HEK293 (cell line): Measurements from ENCODE around the gene KLHL4.

Source experiments
- CTCF ChIA-PET: fragments of 350-600 bp; formaldehyde crosslinking; extraction: SDS; loops from one replicate; lab custom pipeline; 2021; ENCODE audit warnings: antibody characterized with exemption; lab: Yijun Ruan, JAX
- POLR2A ChIA-PET: fragments of 300-600 bp; formaldehyde crosslinking; extraction: SDS; loops from one replicate; lab custom pipeline; 2020; ENCODE audit warnings: antibody characterized with exemption, inconsistent platforms; lab: Yijun Ruan, JAX
- H3K27ac ChIP-seq: fragments of 200-500 bp; sonication (Bioruptor generic); 2 replicates; pipeline ENCODE4 v1.5.1; 2014; ENCODE audit warnings: low read depth, low read length, control low read depth, inconsistent platforms; ENCODE audit errors: extremely low read depth
- H3K36me3 ChIP-seq, 2 experiments: fragments of 200-500 bp in 1 of 2; sonication (Bioruptor generic) in 1 of 2; 1 replicate in 1 of 2; 2 replicates in 1 of 2; pipeline ENCODE4 v1.5.1; 2014 to 2017; ENCODE audit warnings: inconsistent platforms in 2 of 2, low read length in 2 of 2; ENCODE audit not compliant: control insufficient read depth in 2 of 2, insufficient read depth in 1 of 2
- H3K4me1 ChIP-seq: fragments of 200-500 bp; sonication (Bioruptor generic); 2 replicates; pipeline ENCODE4 v1.5.1; 2014; ENCODE audit warnings: mild to moderate bottlenecking, low read length, inconsistent platforms; ENCODE audit not compliant: control insufficient read depth, insufficient read depth
- H3K4me3 ChIP-seq: 2 replicates; pipeline ENCODE4 v1.5.1; 2011; ENCODE audit warnings: low read depth, mild to moderate bottlenecking, control low read depth, low read length, moderate library complexity
- H3K9me3 ChIP-seq: fragments of 200-500 bp; sonication (Bioruptor generic); 2 replicates; pipeline ENCODE4 v1.5.1; 2014; ENCODE audit warnings: low read depth, low read length, inconsistent platforms; ENCODE audit not compliant: control insufficient read depth, insufficient read depth
- BCL11B ChIP-seq: fragments of 450-650 bp; formaldehyde crosslinking; IDR thresholded peaks from 2 replicates; pipeline ENCODE4 v1.5.1; 2016; ENCODE audit warnings: low read depth, missing biosample characterization, missing genetic modification characterization
- FEZF1 ChIP-seq: fragments of 450-650 bp; formaldehyde crosslinking; IDR thresholded peaks from 2 replicates; pipeline ENCODE4 v1.5.1; 2016; ENCODE audit warnings: missing biosample characterization, missing genetic modification characterization
- PRDM1 ChIP-seq: fragments of 450-650 bp; formaldehyde crosslinking; IDR thresholded peaks from 2 replicates; pipeline ENCODE4; 2016; ENCODE audit warnings: missing biosample characterization, missing genetic modification characterization
- SCRT2 ChIP-seq: fragments of 450-650 bp; formaldehyde crosslinking; IDR thresholded peaks from 2 replicates; pipeline ENCODE4 v1.5.1; 2016; ENCODE audit warnings: missing biosample characterization, missing genetic modification characterization
- YY1 ChIP-seq: fragments of 450-650 bp; formaldehyde crosslinking; IDR thresholded peaks from 2 replicates; pipeline ENCODE4 v1.5.1; 2018; ENCODE audit warnings: missing biosample characterization, missing genetic modification characterization
- ZBTB1 ChIP-seq: fragments of 450-650 bp; formaldehyde crosslinking; IDR thresholded peaks from 2 replicates; pipeline ENCODE4 v1.5.1; 2016; ENCODE audit warnings: missing biosample characterization, missing genetic modification characterization
- ZNF10 ChIP-seq: fragments of 450-650 bp; formaldehyde crosslinking; IDR thresholded peaks from 2 replicates; pipeline ENCODE4 v1.5.1; 2017; ENCODE audit warnings: missing biosample characterization, missing genetic modification characterization
- ZNF112 ChIP-seq: fragments of 450-650 bp; formaldehyde crosslinking; IDR thresholded peaks from 2 replicates; pipeline ENCODE4 v1.5.0; 2017; ENCODE audit warnings: missing biosample characterization, missing genetic modification characterization
- ZNF157 ChIP-seq: fragments of 450-650 bp; formaldehyde crosslinking; IDR thresholded peaks from 2 replicates; pipeline ENCODE4 v1.5.1; 2016; ENCODE audit warnings: missing biosample characterization, missing genetic modification characterization
- ZNF169 ChIP-seq: fragments of 450-650 bp; formaldehyde crosslinking; IDR thresholded peaks from 2 replicates; pipeline ENCODE4 v1.5.1; 2016; ENCODE audit warnings: missing biosample characterization, missing genetic modification characterization
- ZNF184 ChIP-seq: fragments of 450-650 bp; IDR thresholded peaks from 2 replicates; pipeline ENCODE4 v1.5.1; 2018; ENCODE audit warnings: missing biosample characterization, mild to moderate bottlenecking, missing genetic modification characterization
- ZNF19 ChIP-seq: fragments of 450-650 bp; formaldehyde crosslinking; IDR thresholded peaks from 2 replicates; pipeline ENCODE4; 2016; ENCODE audit warnings: missing biosample characterization, missing genetic modification characterization, low read depth
- ZNF239 ChIP-seq: fragments of 450-650 bp; formaldehyde crosslinking; IDR thresholded peaks from 2 replicates; pipeline ENCODE4 v1.5.1; 2016; ENCODE audit warnings: missing biosample characterization, missing genetic modification characterization
- ZNF24 ChIP-seq: fragments of 450-650 bp; formaldehyde crosslinking; IDR thresholded peaks from 2 replicates; pipeline ENCODE4 v1.5.1; 2016; ENCODE audit warnings: missing biosample characterization, missing genetic modification characterization
- ZNF391 ChIP-seq: fragments of 450-650 bp; formaldehyde crosslinking; IDR thresholded peaks from 2 replicates; pipeline ENCODE4 v1.5.1; 2016; ENCODE audit warnings: low read depth, missing biosample characterization, missing genetic modification characterization, borderline replicate concordance
- ZNF416 ChIP-seq: fragments of 450-650 bp; formaldehyde crosslinking; IDR thresholded peaks from 2 replicates; pipeline ENCODE4 v1.5.1; 2016; ENCODE audit warnings: missing biosample characterization, missing genetic modification characterization
- ZNF529 ChIP-seq: fragments of 450-650 bp; formaldehyde crosslinking; IDR thresholded peaks from 2 replicates; pipeline ENCODE4 v1.5.1; 2017; ENCODE audit warnings: missing genetic modification characterization, missing biosample characterization; ENCODE audit not compliant: insufficient replicate concordance
- ZNF544 ChIP-seq: fragments of 450-650 bp; formaldehyde crosslinking; IDR thresholded peaks from 2 replicates; pipeline ENCODE4 v1.5.0; 2017; ENCODE audit warnings: missing biosample characterization, missing genetic modification characterization
- ZNF658 ChIP-seq: fragments of 450-650 bp; formaldehyde crosslinking; IDR thresholded peaks from 2 replicates; pipeline ENCODE4; 2016; ENCODE audit warnings: missing biosample characterization, missing genetic modification characterization
- ZNF768 ChIP-seq: fragments of 450-650 bp; formaldehyde crosslinking; IDR thresholded peaks from 2 replicates; pipeline ENCODE4 v1.5.1; 2018; ENCODE audit warnings: missing biosample characterization, mild to moderate bottlenecking, missing genetic modification characterization
- ZNF777 ChIP-seq: fragments of 450-650 bp; formaldehyde crosslinking; IDR thresholded peaks from 2 replicates; pipeline ENCODE4 v1.5.1; 2017; ENCODE audit warnings: missing biosample characterization, missing genetic modification characterization, borderline replicate concordance
- ZNF837 ChIP-seq: fragments of 450-650 bp; formaldehyde crosslinking; IDR thresholded peaks from 2 replicates; pipeline ENCODE4 v1.5.1; 2016; ENCODE audit warnings: missing biosample characterization, missing genetic modification characterization
- ZNF843 ChIP-seq: fragments of 450-650 bp; formaldehyde crosslinking; IDR thresholded peaks from 2 replicates; pipeline ENCODE4 v1.5.1; 2016; ENCODE audit warnings: missing biosample characterization, missing genetic modification characterization
- TF ChIP-seq, protein P1 (sequence below): fragments of 450-650 bp; formaldehyde crosslinking; IDR thresholded peaks from 2 replicates; pipeline ENCODE4 v1.5.1; 2016; ENCODE audit warnings: missing biosample characterization, missing genetic modification characterization
- TF ChIP-seq, protein P2 (sequence below): fragments of 450-650 bp; formaldehyde crosslinking; IDR thresholded peaks from 2 replicates; pipeline ENCODE4 v1.5.1; 2016; ENCODE audit warnings: missing biosample characterization, missing genetic modification characterization, low read depth
- TF ChIP-seq, protein P3 (sequence below): fragments of 450-650 bp; formaldehyde crosslinking; IDR thresholded peaks from 2 replicates; pipeline ENCODE4 v1.5.1; 2017; ENCODE audit warnings: missing biosample characterization, missing genetic modification characterization
- TF ChIP-seq, protein P4 (sequence below): IDR thresholded peaks from 2 replicates; pipeline ENCODE4 v1.6.1; 2011; ENCODE audit warnings: mild to moderate bottlenecking, low read depth, low read length, borderline replicate concordance
- TF ChIP-seq, protein P5 (sequence below): fragments of 450-650 bp; formaldehyde crosslinking; IDR thresholded peaks from 2 replicates; pipeline ENCODE4; 2016; ENCODE audit warnings: missing biosample characterization, missing genetic modification characterization
- TF ChIP-seq, protein P6 (sequence below): fragments of 450-650 bp; formaldehyde crosslinking; IDR thresholded peaks from 2 replicates; pipeline ENCODE4 v1.5.1; 2016; ENCODE audit warnings: missing biosample characterization, missing genetic modification characterization

Gene KLHL4

DNA sequence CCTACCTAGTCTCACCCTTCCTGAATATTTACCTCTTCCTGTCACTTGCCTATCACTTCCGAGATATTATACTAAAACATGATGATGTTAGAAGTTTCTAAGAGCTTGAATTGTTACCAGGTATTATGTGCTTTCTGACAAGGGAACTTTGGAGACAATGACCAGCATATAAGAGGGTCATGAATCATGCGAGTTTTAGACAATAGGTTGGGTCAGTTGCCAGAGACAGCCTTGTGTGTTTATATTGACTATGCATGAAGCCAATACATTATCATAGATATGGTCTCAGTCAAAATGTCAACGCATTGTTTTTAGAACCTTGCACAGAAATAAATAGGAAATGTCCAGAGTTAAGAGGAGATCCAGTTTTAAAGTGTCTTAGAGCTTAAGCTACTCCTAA lies 116.8 kb downstream of the KLHL4 start:
- no peaks in the 10 kb centered on the region for H3K4me1 ChIP-seq
- ChIA-PET POLR2A (no interaction called here), CTCF (no interaction called here)
- no peaks in the 10 kb centered on the region for H3K36me3 ChIP-seq
- no peak overlapping the region for H3K27ac ChIP-seq
- no peak overlapping the region for H3K4me3 ChIP-seq
- TF ChIP-seq FEZF1 (tag by site-specific recombination), result no peak
- no peak for TF ChIP-seq ZNF10
- TF ChIP-seq ZNF24, result no peak
- no peak for TF ChIP-seq SCRT2 (tag by site-specific recombination)
- TF ChIP-seq, protein P1, sequence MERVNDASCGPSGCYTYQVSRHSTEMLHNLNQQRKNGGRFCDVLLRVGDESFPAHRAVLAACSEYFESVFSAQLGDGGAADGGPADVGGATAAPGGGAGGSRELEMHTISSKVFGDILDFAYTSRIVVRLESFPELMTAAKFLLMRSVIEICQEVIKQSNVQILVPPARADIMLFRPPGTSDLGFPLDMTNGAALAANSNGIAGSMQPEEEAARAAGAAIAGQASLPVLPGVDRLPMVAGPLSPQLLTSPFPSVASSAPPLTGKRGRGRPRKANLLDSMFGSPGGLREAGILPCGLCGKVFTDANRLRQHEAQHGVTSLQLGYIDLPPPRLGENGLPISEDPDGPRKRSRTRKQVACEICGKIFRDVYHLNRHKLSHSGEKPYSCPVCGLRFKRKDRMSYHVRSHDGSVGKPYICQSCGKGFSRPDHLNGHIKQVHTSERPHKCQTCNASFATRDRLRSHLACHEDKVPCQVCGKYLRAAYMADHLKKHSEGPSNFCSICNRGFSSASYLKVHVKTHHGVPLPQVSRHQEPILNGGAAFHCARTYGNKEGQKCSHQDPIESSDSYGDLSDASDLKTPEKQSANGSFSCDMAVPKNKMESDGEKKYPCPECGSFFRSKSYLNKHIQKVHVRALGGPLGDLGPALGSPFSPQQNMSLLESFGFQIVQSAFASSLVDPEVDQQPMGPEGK (tag by site-specific recombination), result no peak
- no peak for TF ChIP-seq ZNF768
- no peak for TF ChIP-seq ZNF416 (tag by site-specific recombination)
- TF ChIP-seq BCL11B (tag by site-specific recombination), result no peak
- no peak for TF ChIP-seq ZNF19 (tag by site-specific recombination)
- TF ChIP-seq, protein P2, sequence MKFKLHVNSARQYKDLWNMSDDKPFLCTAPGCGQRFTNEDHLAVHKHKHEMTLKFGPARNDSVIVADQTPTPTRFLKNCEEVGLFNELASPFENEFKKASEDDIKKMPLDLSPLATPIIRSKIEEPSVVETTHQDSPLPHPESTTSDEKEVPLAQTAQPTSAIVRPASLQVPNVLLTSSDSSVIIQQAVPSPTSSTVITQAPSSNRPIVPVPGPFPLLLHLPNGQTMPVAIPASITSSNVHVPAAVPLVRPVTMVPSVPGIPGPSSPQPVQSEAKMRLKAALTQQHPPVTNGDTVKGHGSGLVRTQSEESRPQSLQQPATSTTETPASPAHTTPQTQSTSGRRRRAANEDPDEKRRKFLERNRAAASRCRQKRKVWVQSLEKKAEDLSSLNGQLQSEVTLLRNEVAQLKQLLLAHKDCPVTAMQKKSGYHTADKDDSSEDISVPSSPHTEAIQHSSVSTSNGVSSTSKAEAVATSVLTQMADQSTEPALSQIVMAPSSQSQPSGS (tag by site-specific recombination), result no peak
- TF ChIP-seq ZNF837 (tag by site-specific recombination), result no peak
- TF ChIP-seq ZNF112 (tag by site-specific recombination), result no peak
- TF ChIP-seq ZNF184 (tag by site-specific recombination), result no peak
- no peak for TF ChIP-seq YY1 (tag by site-specific recombination)
- no peak for TF ChIP-seq ZNF843 (tag by site-specific recombination)
- TF ChIP-seq ZNF529, result no peak
- no peak for TF ChIP-seq ZNF169 (tag by site-specific recombination)
- TF ChIP-seq, protein P3, sequence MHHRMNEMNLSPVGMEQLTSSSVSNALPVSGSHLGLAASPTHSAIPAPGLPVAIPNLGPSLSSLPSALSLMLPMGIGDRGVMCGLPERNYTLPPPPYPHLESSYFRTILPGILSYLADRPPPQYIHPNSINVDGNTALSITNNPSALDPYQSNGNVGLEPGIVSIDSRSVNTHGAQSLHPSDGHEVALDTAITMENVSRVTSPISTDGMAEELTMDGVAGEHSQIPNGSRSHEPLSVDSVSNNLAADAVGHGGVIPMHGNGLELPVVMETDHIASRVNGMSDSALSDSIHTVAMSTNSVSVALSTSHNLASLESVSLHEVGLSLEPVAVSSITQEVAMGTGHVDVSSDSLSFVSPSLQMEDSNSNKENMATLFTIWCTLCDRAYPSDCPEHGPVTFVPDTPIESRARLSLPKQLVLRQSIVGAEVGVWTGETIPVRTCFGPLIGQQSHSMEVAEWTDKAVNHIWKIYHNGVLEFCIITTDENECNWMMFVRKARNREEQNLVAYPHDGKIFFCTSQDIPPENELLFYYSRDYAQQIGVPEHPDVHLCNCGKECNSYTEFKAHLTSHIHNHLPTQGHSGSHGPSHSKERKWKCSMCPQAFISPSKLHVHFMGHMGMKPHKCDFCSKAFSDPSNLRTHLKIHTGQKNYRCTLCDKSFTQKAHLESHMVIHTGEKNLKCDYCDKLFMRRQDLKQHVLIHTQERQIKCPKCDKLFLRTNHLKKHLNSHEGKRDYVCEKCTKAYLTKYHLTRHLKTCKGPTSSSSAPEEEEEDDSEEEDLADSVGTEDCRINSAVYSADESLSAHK (tag by site-specific recombination), result no peak
- TF ChIP-seq ZBTB1 (tag by site-specific recombination), result no peak
- H3K9me3 ChIP-seq, result no peaks in the 10 kb centered on the region; the same call in none of the 2 replicates

DNA sequence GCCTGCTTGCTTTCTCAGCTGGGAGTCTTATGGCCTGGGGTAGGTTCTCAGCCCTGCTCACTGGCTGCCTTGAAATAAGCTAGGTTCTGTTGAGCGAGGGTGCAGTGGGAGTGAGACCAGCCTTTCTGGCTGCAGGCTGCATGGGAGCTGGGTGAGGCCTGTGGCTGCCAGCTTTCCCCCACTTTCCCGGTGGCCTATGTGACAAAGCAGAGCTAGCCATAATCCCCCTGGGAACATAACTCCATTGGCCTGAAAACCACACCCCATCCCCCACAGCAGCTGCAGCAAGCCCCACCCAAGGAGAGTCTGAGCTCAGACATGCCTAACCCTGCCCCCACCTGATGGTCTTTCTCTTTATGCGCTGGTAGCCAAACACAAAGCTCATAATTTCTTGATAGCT lies 118.9 kb downstream of the KLHL4 start:
- Histone ChIP-seq H3K27ac (no peak overlapping the region), H3K4me1 (no peaks in the 10 kb centered on the region), H3K4me3 (no peak overlapping the region), H3K36me3 (no peaks in the 10 kb centered on the region), H3K9me3 (no peaks in the 10 kb centered on the region; the same call in none of the 2 replicates)
- ChIA-PET POLR2A (interaction anchor here (0.7 kb wide), 1 partner anchor 524 kb away, joined by 3 read pairs; no protein-coding TSS in a partner anchor), CTCF (interaction anchor here (0.9 kb wide), 1 partner anchor 53 kb away, joined by 3 read pairs; no protein-coding TSS in a partner anchor)
- TF ChIP-seq ZNF157 (tag by site-specific recombination), result no peak
- TF ChIP-seq ZNF544, result no peak
- no peak for TF ChIP-seq PRDM1 (tag by site-specific recombination)
- TF ChIP-seq ZNF658, result no peak
- TF ChIP-seq, protein P4, sequence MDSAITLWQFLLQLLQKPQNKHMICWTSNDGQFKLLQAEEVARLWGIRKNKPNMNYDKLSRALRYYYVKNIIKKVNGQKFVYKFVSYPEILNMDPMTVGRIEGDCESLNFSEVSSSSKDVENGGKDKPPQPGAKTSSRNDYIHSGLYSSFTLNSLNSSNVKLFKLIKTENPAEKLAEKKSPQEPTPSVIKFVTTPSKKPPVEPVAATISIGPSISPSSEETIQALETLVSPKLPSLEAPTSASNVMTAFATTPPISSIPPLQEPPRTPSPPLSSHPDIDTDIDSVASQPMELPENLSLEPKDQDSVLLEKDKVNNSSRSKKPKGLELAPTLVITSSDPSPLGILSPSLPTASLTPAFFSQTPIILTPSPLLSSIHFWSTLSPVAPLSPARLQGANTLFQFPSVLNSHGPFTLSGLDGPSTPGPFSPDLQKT, result no peak
- TF ChIP-seq, protein P5, sequence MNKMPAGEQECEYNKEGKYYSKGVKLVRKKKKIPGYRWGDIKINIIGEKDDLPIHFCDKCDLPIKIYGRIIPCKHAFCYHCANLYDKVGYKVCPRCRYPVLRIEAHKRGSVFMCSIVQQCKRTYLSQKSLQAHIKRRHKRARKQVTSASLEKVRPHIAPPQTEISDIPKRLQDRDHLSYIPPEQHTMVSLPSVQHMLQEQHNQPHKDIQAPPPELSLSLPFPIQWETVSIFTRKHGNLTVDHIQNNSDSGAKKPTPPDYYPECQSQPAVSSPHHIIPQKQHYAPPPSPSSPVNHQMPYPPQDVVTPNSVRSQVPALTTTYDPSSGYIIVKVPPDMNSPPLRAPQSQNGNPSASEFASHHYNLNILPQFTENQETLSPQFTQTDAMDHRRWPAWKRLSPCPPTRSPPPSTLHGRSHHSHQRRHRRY (tag by site-specific recombination), result no peak
- TF ChIP-seq, protein P6, sequence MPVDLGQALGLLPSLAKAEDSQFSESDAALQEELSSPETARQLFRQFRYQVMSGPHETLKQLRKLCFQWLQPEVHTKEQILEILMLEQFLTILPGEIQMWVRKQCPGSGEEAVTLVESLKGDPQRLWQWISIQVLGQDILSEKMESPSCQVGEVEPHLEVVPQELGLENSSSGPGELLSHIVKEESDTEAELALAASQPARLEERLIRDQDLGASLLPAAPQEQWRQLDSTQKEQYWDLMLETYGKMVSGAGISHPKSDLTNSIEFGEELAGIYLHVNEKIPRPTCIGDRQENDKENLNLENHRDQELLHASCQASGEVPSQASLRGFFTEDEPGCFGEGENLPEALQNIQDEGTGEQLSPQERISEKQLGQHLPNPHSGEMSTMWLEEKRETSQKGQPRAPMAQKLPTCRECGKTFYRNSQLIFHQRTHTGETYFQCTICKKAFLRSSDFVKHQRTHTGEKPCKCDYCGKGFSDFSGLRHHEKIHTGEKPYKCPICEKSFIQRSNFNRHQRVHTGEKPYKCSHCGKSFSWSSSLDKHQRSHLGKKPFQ (tag by site-specific recombination), result no peak
- TF ChIP-seq ZNF391 (tag by site-specific recombination), result no peak
- TF ChIP-seq ZNF239 (tag by site-specific recombination), result no peak
- TF ChIP-seq ZNF777 (tag by site-specific recombination), result no peak
